ENCODE measurements around the gene NBDY.

Gene NBDY

GRCh38 chrX:56736219-56736618 lies 7.2 kb downstream of the NBDY start:
- in situ Hi-C loops (cut with MboI; ENCODE audit: low pct_unique_long_range_greater_than_20kb, low sequenced_read_pairs, unreplicated experiment): loop anchor here (25.0 kb wide), 3 partner anchors 174 to 999 kb away; partner anchors contain the start of gene UBQLN2
- no peak for DNase-seq (ENCODE audit: low spot score)
- no peak for TF ChIP-seq CTCF (IDR thresholded peaks at IDR 0.05; ENCODE audit: extremely low read depth, insufficient read depth, missing control alignments)

- TF ChIP-seq CTCF (IDR thresholded peaks at IDR 0.05; ENCODE audit: extremely low read depth, insufficient read depth, missing control alignments): no peak
- in situ Hi-C loops (cut with MboI; ENCODE audit: low pct_unique_long_range_greater_than_20kb, low sequenced_read_pairs, unreplicated experiment): loop anchor here (25.0 kb wide), 3 partner anchors 176 to 1001 kb away; partner anchors contain the start of gene UBQLN2
- DNase-seq (ENCODE audit: low spot score): no peak
Observed at GRCh38 chrX:56738670-56739069, 9.6 kb downstream of the NBDY start.

- in situ Hi-C loops (cut with MboI; ENCODE audit: low pct_unique_long_range_greater_than_20kb, low sequenced_read_pairs, unreplicated experiment): loop anchor here (25.0 kb wide), 3 partner anchors 183 to 1008 kb away; partner anchors contain the start of gene UBQLN2
- DNase-seq (ENCODE audit: low spot score): no peak
- no peak for TF ChIP-seq CTCF (IDR thresholded peaks at IDR 0.05; ENCODE audit: extremely low read depth, insufficient read depth, missing control alignments)
Observed at GRCh38 chrX:56744996-56745395, 16.0 kb downstream of the NBDY start.

GRCh38 chrX:56746996-56747395 lies 18.0 kb downstream of the NBDY start:
- no peak for TF ChIP-seq CTCF (IDR thresholded peaks at IDR 0.05; ENCODE audit: extremely low read depth, insufficient read depth, missing control alignments)
- in situ Hi-C loops (cut with MboI; ENCODE audit: low pct_unique_long_range_greater_than_20kb, low sequenced_read_pairs, unreplicated experiment): loop anchor here (25.0 kb wide), 3 partner anchors 185 to 1010 kb away; partner anchors contain the start of gene UBQLN2
- DNase-seq (ENCODE audit: low spot score): no peak

- TF ChIP-seq CTCF (IDR thresholded peaks at IDR 0.05; ENCODE audit: extremely low read depth, insufficient read depth, missing control alignments): no peak
- no peak for DNase-seq (ENCODE audit: low spot score)
- in situ Hi-C loops (cut with MboI; ENCODE audit: low pct_unique_long_range_greater_than_20kb, low sequenced_read_pairs, unreplicated experiment): no loop called here
Observed at GRCh38 chrX:56751071-56751470, 22.0 kb downstream of the NBDY start.

GRCh38 chrX:56757327-56757726 lies 28.3 kb downstream of the NBDY start:
- no peak for TF ChIP-seq CTCF (IDR thresholded peaks at IDR 0.05; ENCODE audit: extremely low read depth, insufficient read depth, missing control alignments)
- in situ Hi-C loops (cut with MboI; ENCODE audit: low pct_unique_long_range_greater_than_20kb, low sequenced_read_pairs, unreplicated experiment): no loop called here
- DNase-seq (ENCODE audit: low spot score): no peak

- in situ Hi-C loops (cut with MboI; ENCODE audit: low pct_unique_long_range_greater_than_20kb, low sequenced_read_pairs, unreplicated experiment): no loop called here
- TF ChIP-seq CTCF (IDR thresholded peaks at IDR 0.05; ENCODE audit: extremely low read depth, insufficient read depth, missing control alignments): no peak
- no peak for DNase-seq (ENCODE audit: low spot score)
Observed at GRCh38 chrX:56758456-56758855, 29.4 kb downstream of the NBDY start.
